ENCODE data around the gene NPAS2.

Gene NPAS2

DNA sequence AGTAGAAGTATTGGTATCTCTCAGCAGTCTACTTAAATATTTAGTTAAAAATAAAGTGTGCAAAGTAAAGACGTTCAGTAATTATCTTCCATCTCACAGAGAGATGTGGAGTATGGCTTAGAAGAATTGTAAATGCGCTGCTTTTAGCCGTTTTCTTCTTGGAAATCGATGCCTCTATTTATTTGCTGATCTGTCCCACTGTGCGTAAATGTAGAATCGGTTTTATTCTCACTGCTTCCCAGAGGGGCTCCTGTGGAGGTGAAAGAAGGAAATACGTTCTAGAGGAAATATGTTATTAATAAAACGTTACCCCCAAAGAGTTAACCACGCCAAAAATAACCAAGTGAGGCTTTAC is 1.9 kb downstream of the NPAS2 start:
- Mint-ChIP-seq H3K27me3 (peaks cover 33% of the 10 kb centered on the region), H3K4me1 (peaks cover 15% of the 10 kb centered on the region), H3K36me3 (ENCODE audit: low read depth) (no peaks in the 10 kb centered on the region), H3K9me3 (no peaks in the 10 kb centered on the region), H3K4me3 (peak overlapping the region; percentile 70), H3K27ac (no peak overlapping the region)
- no peak for ATAC-seq
- no peak for DNase-seq

DNA sequence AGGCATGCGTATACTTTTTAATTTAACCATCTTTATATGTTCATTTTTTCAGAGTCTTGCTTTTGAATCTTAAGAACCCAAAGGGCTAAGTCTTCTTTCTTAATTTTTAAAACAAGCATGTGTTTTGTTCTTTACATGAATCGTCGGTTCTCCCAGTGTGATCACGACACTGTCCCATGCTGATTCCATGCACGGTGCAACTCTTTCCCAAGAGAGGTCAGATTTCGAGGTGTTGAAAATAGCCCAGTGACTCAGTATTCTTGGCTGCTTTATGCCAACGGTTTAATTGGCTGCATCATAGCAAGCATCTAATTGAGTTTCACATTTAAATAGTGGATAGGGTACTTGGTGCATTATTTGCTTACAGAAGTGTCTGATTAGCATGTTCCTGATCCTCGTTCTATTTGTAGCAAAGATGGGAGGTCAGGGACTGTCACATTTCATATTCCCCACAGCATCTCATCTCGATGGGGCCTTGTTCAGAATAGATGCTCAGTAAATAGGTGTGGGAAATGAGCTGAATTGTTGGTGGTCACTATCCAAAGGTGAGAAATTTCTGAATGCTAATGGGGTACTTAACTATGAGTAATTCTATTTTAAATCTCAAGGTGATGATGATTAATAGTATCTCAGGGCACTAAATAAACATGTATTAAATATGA is 2.8 kb downstream of the NPAS2 start:
- peaks cover 15% of the 10 kb centered on the region for H3K4me1 Mint-ChIP-seq
- H3K4me3 Mint-ChIP-seq = no peak overlapping the region

DNA sequence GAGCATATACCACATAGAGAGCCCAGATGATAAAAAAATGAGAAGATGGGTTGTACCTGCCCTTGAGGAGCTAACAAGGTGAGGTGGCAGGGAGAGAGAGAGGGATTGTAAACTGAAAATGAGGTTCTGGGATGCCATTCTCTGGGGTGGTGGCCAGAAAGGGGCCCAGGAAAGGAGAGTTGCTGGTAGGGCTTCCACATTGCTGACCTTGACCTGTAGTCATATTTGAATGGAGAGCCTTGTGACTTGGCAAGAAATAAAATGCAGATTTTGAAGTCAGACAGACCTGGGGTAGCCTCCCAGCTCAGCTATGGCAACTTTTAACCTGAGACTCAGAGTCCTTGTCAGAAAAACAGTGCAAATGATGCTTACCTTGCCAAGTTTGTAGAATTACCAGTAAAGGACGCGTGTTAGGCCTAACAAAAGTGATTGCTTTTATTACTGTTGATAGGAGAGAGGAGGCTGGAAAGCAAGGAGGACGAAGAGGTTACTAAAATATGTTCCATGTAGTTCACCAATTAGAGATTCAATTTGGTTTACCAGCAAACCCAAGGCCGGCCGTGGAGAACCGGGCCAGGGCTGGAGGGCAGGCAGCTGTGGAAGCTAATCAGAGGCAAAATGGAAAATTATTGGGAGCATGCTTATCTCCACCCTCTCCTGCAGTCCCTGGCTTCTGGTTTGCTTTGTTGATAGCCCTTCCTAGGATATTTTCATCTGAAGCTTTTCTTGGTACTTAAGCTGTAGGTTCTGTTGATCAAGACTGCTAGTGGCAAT is 3.9 kb downstream of the NPAS2 start:
- Mint-ChIP-seq H3K9me3 (peaks cover 3% of the 10 kb centered on the region), H3K36me3 (ENCODE audit: low read depth) (peaks cover 3% of the 10 kb centered on the region), H3K4me1 (peaks cover 9% of the 10 kb centered on the region), H3K27me3 (peaks cover 23% of the 10 kb centered on the region), H3K4me3 (no peak overlapping the region), H3K27ac (no peak overlapping the region)
- no peak for ATAC-seq
- DNase-seq = no peak

More for the DNA sequence above, 2.8 kb downstream of the NPAS2 start:
- H3K36me3 Mint-ChIP-seq (ENCODE audit: low read depth) = peaks cover 3% of the 10 kb centered on the region
- peaks cover 30% of the 10 kb centered on the region for H3K27me3 Mint-ChIP-seq
- no peaks in the 10 kb centered on the region for H3K9me3 Mint-ChIP-seq
- ATAC-seq (no peak), DNase-seq (no peak)
- no peak overlapping the region for H3K27ac Mint-ChIP-seq

DNA sequence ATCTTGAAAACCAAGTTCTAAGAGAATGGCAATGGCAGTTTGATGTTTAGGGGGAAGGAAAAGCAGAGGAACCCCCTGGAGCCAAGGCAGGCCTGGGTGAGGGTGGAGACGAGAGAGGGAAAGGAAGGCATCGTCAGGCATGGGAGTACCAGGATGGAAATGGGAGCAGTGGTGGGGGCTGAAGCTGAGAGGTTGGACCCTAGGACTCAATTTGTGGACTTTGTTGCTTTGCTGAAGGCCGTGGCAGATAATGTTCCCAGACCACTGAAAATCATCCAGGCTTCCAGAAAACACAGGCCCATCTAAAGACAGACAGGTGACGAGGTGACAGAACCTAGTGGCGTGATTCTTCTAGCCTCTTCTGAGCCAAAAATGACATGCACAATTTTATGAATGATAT is 4.9 kb downstream of the NPAS2 start:
- H3K4me3 Mint-ChIP-seq = no peak overlapping the region
- H3K4me1 Mint-ChIP-seq = peaks cover 9% of the 10 kb centered on the region
- H3K9me3 Mint-ChIP-seq = peaks cover 9% of the 10 kb centered on the region
- H3K27ac Mint-ChIP-seq = no peak overlapping the region
- DNase-seq (no peak), ATAC-seq (no peak)
- H3K27me3 Mint-ChIP-seq = peaks cover 21% of the 10 kb centered on the region
- peaks cover 3% of the 10 kb centered on the region for H3K36me3 Mint-ChIP-seq (ENCODE audit: low read depth)

DNA sequence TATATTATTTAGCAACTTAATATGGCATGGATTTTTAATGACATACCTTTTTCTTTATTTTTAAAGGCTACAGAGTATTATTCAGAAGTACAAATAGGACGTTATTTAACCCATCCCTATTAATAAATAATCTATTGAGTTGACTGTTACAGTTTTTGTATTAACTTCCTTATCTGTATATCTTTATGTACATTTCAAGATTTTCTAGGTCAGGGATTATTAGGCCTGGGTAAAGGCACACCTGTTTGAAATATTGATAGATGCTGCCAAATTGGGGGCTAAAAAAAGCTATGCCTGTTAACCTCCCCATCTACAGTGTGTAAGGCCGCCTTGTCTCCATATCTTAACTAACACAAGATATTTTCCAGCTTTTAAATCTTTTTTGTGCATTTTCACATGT is 6.6 kb downstream of the NPAS2 start:
- no peak overlapping the region for H3K27ac Mint-ChIP-seq
- H3K27me3 Mint-ChIP-seq = peaks cover 15% of the 10 kb centered on the region
- H3K4me3 Mint-ChIP-seq = no peak overlapping the region
- peaks cover 9% of the 10 kb centered on the region for H3K9me3 Mint-ChIP-seq
- peaks cover 3% of the 10 kb centered on the region for H3K36me3 Mint-ChIP-seq (ENCODE audit: low read depth)
- ATAC-seq (no peak), DNase-seq (no peak)
- peaks cover 9% of the 10 kb centered on the region for H3K4me1 Mint-ChIP-seq

DNA sequence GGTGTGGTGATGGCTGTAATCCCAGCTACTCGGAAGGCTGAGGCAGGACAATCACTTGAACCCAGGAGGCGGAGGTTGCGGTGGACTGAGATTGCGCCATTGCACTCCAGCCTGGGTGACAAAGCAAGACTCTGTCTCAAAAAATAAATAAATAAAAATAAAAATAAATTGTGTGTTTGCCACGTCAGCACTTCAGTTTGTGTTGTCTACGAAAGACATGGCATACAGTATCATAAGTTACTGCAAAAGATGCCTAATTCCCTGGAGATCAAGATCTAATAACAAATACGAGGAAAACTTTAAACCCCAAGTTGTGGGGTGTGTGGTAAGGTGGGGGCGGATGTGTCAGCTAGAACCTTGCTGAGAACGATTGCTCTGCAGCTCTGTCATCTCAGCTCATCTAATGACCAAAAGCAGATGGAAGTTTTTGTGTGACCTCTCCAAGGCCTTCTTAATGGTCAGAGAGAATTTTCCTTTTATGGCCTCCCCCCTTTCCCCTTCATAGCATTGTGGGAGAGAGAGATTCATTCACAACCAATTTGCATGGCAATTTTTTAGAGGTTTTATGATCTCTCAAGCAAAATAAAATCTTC is 11.3 kb downstream of the NPAS2 start:
- peaks cover 9% of the 10 kb centered on the region for H3K9me3 Mint-ChIP-seq
- peaks cover 4% of the 10 kb centered on the region for H3K4me1 Mint-ChIP-seq
- DNase-seq = no peak
- no peak for ATAC-seq
- peaks cover 3% of the 10 kb centered on the region for H3K36me3 Mint-ChIP-seq (ENCODE audit: low read depth)
- H3K4me3 Mint-ChIP-seq = no peak overlapping the region
- peaks cover 3% of the 10 kb centered on the region for H3K27me3 Mint-ChIP-seq
- H3K27ac Mint-ChIP-seq = no peak overlapping the region

DNA sequence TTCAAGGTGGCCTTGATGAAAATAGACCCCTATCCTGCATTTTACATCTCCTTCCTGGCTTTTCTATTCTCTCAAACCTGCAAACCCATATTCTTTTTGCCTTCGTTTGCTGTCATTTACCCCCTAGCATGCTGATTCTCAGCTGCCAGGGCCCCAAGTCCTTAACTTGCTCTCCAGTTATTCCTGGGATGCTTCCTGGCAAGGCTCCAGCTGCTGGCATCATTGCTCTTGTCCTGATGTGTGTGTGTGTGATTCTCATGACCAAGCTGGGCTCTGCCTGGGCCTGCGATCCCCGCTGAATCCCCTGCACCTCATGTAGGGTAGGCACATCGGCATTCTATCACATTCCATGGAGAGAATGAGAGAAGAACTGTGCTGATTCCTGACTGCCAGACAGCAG is 11.9 kb downstream of the NPAS2 start:
- no peak overlapping the region for H3K4me3 Mint-ChIP-seq
- peaks cover 3% of the 10 kb centered on the region for H3K27me3 Mint-ChIP-seq
- peaks cover 9% of the 10 kb centered on the region for H3K9me3 Mint-ChIP-seq
- no peak overlapping the region for H3K27ac Mint-ChIP-seq
- peaks cover 4% of the 10 kb centered on the region for H3K4me1 Mint-ChIP-seq
- H3K36me3 Mint-ChIP-seq (ENCODE audit: low read depth) = peaks cover 3% of the 10 kb centered on the region
- ATAC-seq (no peak), DNase-seq (no peak)

DNA sequence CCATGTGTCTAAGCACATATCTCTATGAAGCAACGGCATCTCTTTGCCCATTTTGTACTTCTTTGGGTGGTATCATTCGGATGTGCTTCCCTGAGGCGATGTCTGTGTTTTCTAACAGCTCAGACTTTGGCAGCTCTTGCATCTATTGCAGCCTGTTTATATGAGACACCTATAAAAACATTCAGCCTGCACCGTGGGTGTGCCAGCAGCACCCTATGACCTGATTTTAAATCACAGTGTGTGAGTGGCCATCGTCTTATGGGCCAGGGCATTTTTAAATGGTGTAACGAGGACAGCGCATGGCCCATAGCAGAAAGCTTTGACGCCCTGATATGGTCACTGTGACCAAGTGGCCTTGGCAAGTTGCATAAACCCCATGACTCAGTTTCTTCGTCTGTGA is 12.9 kb downstream of the NPAS2 start:
- DNase-seq = no peak
- Mint-ChIP-seq H3K4me1 (peaks cover 4% of the 10 kb centered on the region), H3K36me3 (ENCODE audit: low read depth) (no peaks in the 10 kb centered on the region), H3K9me3 (peaks cover 9% of the 10 kb centered on the region), H3K4me3 (no peak overlapping the region), H3K27ac (no peak overlapping the region), H3K27me3 (peaks cover 3% of the 10 kb centered on the region)
- no peak for ATAC-seq

DNA sequence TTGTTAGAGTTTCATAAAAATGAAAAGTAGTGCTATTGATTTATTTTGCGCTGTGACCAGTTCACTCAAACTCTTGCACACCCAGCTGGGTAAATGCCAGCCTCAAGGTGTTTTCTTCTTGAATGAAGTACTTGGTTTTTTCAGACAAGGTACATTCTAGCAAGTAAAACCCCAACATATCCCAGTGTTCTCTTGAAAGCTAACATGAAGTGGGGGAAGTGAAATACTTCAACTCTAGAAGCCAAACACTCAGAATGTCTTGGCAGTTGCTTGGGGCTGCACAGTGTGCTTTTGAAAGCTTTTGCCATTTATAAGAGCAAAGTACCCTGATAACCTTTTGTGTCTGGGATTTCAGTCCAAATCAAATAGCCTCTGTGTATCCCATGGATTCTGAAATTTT is 13.4 kb downstream of the NPAS2 start:
- H3K9me3 Mint-ChIP-seq = peaks cover 9% of the 10 kb centered on the region
- H3K4me1 Mint-ChIP-seq = peaks cover 4% of the 10 kb centered on the region
- no peak overlapping the region for H3K4me3 Mint-ChIP-seq
- no peak overlapping the region for H3K27ac Mint-ChIP-seq
- no peaks in the 10 kb centered on the region for H3K36me3 Mint-ChIP-seq (ENCODE audit: low read depth)
- no peak for DNase-seq
- H3K27me3 Mint-ChIP-seq = peaks cover 3% of the 10 kb centered on the region
- no peak for ATAC-seq

DNA sequence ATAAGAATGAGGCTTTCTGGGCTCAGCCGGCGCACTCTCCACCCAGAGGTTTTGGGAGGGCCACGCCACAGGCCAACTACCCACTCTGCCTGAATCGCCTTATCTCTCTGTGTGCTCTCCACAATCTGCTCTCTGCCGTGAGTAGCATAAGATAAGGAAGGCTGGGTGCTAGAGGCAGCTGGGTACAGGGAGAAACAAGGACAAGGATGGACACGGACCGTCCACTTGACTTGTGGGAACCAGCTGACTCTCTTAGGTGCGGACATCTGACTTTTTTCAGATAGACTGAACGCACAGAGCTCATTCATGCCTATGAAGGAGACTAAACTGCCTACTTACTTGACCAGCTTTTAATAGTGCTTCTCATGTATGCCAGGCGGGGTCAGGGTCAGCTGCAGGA is 14.3 kb downstream of the NPAS2 start:
- peaks cover 4% of the 10 kb centered on the region for H3K4me1 Mint-ChIP-seq
- ATAC-seq (no peak), DNase-seq (no peak)
- no peaks in the 10 kb centered on the region for H3K36me3 Mint-ChIP-seq (ENCODE audit: low read depth)
- H3K9me3 Mint-ChIP-seq = peaks cover 4% of the 10 kb centered on the region
- H3K27me3 Mint-ChIP-seq = peaks cover 3% of the 10 kb centered on the region
- no peak overlapping the region for H3K27ac Mint-ChIP-seq
- H3K4me3 Mint-ChIP-seq = no peak overlapping the region

DNA sequence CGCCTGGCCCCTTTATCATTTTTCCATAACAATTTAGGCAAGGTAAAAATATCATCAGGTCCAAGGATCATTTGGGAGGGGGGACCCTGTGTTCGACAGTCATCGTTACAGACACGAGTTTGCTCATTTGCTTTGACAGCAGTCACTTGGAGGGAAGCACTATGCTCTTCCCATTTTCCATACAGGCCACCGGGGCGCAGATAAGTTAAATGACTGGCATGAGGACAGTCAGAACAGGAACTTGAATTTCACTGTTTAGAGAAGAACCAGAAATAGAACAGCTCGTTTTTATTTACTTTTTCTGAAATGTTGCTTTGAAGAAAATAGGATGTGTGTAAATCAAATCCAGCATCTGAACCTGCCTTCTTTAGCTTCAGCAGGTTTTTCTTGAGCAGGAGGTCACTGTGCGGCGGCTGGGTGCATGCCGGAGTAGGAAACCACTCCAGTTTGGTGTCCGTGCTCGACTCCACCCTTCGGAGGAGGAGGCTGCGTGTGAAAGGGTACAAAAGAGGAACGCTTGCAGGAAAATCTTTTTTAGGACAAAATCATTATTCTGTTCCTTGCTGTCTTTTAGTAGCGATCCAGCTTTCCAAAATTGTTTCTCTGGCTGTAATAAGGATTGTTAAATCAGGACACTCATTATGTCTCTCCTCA is 15.2 kb downstream of the NPAS2 start:
- peaks cover 4% of the 10 kb centered on the region for H3K4me1 Mint-ChIP-seq
- no peak overlapping the region for H3K4me3 Mint-ChIP-seq
- no peaks in the 10 kb centered on the region for H3K9me3 Mint-ChIP-seq
- H3K27me3 Mint-ChIP-seq = peaks cover 3% of the 10 kb centered on the region
- no peak overlapping the region for H3K27ac Mint-ChIP-seq
- no peak for ATAC-seq
- no peak for DNase-seq
- H3K36me3 Mint-ChIP-seq (ENCODE audit: low read depth) = no peaks in the 10 kb centered on the region

DNA sequence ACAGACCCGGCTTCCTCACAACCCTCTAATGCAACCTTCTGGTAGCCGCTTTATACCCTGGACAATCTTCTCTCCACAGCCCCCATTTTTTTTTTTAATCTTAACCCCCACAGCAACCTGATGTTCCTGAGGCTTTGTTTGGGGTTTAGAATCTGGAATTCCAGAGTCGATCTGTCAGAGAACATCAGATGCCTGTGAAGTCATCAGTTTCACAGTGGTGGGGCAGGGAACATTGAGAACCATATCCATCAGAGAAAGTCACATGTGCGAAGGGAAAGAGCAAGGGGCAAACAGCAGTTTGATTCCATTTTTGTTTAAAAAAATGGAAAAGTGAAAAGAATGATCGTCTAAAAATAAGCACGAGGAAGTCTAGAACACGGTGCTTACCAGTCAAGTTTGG is 20.6 kb downstream of the NPAS2 start:
- H3K36me3 Mint-ChIP-seq (ENCODE audit: low read depth) = no peaks in the 10 kb centered on the region
- DNase-seq (no peak), ATAC-seq (no peak)
- H3K4me3 Mint-ChIP-seq = no peak overlapping the region
- no peaks in the 10 kb centered on the region for H3K27me3 Mint-ChIP-seq
- no peaks in the 10 kb centered on the region for H3K9me3 Mint-ChIP-seq
- H3K4me1 Mint-ChIP-seq = no peaks in the 10 kb centered on the region
- H3K27ac Mint-ChIP-seq = no peak overlapping the region

DNA sequence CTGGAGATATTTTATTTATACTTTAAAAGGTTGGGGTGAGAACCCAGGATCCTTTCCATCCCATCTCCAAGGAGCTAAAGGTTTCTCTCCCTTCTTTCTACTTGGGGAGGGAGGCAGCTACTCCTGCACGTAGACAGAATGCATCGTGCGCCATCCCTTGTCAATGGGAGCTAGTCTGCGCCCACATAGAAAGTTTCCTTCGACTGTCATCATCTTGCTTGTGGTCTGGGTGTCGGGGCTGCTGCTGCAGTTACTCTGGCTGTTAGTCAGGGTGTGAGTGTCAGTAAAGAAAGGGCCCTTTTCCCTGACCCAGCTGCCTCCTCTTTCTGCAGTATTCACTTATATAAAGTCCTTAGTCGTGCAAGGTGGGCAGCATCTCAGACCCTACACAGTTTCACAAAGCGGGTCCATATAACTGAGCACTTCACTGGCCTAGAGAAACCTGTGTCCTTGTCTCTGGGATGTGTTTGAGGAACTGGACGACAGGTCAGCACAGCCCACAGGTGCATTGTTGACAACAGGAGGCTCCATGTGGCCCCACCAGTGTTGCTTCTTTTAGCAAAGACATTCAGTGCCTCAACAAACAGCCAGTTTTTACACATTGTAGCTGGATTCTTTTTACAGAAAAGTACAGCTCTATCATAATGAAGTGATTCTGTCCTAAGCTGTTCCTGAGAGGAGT is 22.4 kb downstream of the NPAS2 start:
- no peaks in the 10 kb centered on the region for H3K9me3 Mint-ChIP-seq
- no peaks in the 10 kb centered on the region for H3K27me3 Mint-ChIP-seq
- H3K4me3 Mint-ChIP-seq = no peak overlapping the region
- no peaks in the 10 kb centered on the region for H3K36me3 Mint-ChIP-seq (ENCODE audit: low read depth)
- ATAC-seq (no peak), DNase-seq (no peak)
- H3K27ac Mint-ChIP-seq = no peak overlapping the region
- H3K4me1 Mint-ChIP-seq = no peaks in the 10 kb centered on the region

DNA sequence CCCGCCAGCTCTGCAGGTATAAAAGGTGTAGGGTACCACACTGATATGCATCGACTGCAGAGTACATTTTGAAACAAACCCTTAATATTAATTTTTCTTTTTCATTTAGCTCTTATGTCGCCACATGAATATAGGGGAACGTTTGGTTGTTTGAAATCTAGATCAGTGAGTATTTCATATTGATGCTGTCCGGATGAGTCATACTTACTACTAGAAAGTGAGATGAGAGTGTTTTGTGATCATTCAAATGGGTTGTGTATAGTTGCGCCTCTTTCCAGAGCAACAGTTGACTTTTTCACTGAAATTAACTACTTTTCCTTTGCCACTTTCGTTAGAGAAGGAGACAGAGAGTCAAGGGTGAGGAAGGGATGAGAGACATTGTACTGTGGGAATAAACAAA is 24.6 kb downstream of the NPAS2 start:
- Mint-ChIP-seq H3K9me3 (no peaks in the 10 kb centered on the region), H3K27me3 (no peaks in the 10 kb centered on the region), H3K36me3 (ENCODE audit: low read depth) (no peaks in the 10 kb centered on the region), H3K4me3 (no peak overlapping the region), H3K27ac (no peak overlapping the region), H3K4me1 (no peaks in the 10 kb centered on the region)
- DNase-seq = no peak
- no peak for ATAC-seq

All from activated naive CD8-positive, alpha-beta T cell treated with anti-CD3 and anti-CD28 coated beads, Interleukin-2, amount 50 U/mL, for 24 hours (primary cell).